GM12801 (cell line): ENCODE results near the gene ALKBH4.

ENCODE experiments used
- CTCF ChIP-seq: IDR thresholded peaks from one replicate; pipeline ENCODE4 v1.5.1; 2011; ENCODE audit warnings: control low read depth; ENCODE audit not compliant: insufficient read length; ENCODE audit errors: extremely low read depth

Gene ALKBH4

GRCh38 chr7:102459221-102459844, 5.3 kb downstream of the ALKBH4 start:
- no peak for TF ChIP-seq CTCF

GRCh38 chr7:102457352-102457924, 7.2 kb downstream of the ALKBH4 start:
- no peak for TF ChIP-seq CTCF

GRCh38 chr7:102456327-102456726, 8.3 kb downstream of the ALKBH4 start:
- no peak for TF ChIP-seq CTCF

GRCh38 chr7:102455596-102455995, 9.1 kb downstream of the ALKBH4 start:
- no peak for TF ChIP-seq CTCF

- TF ChIP-seq CTCF = no peak
Measured at GRCh38 chr7:102454468-102454867, 10.2 kb downstream of the ALKBH4 start.

- no peak for TF ChIP-seq CTCF
Measured at GRCh38 chr7:102453319-102453718, 11.3 kb downstream of the ALKBH4 start.

GRCh38 chr7:102452451-102452850, 12.2 kb downstream of the ALKBH4 start:
- TF ChIP-seq CTCF = no peak
